ENCODE results near the gene DBN1.

Gene DBN1

GRCh38 chr5:177468329-177468684 is 5.1 kb downstream of the DBN1 start:
- no peak overlapping the region for H3K27ac ChIP-seq (ENCODE audit: poor library complexity, severe bottlenecking)
- H3K27me3 ChIP-seq (ENCODE audit: insufficient read depth, poor library complexity, severe bottlenecking): no peaks in the 10 kb centered on the region
- H3K4me1 ChIP-seq (ENCODE audit: insufficient read depth, poor library complexity, severe bottlenecking): peaks cover 15% of the 10 kb centered on the region
- H3K4me3 ChIP-seq (ENCODE audit: severe bottlenecking): no peak overlapping the region
- DNase-seq (ENCODE audit: low spot score): no peak
- no peak for ATAC-seq (ENCODE audit: low read depth)
- TF ChIP-seq CTCF (IDR thresholded peaks at IDR 0.05; ENCODE audit: poor library complexity, severe bottlenecking): no peak
- H3K36me3 ChIP-seq (ENCODE audit: low read depth): peaks cover 59% of the 10 kb centered on the region
- no peaks in the 10 kb centered on the region for H3K9me3 ChIP-seq (ENCODE audit: severe bottlenecking)

- Histone ChIP-seq H3K9me3 (ENCODE audit: severe bottlenecking) (no peaks in the 10 kb centered on the region), H3K36me3 (ENCODE audit: low read depth) (peaks cover 62% of the 10 kb centered on the region), H3K4me1 (ENCODE audit: insufficient read depth, poor library complexity, severe bottlenecking) (peaks cover 15% of the 10 kb centered on the region), H3K27me3 (ENCODE audit: insufficient read depth, poor library complexity, severe bottlenecking) (no peaks in the 10 kb centered on the region), H3K4me3 (ENCODE audit: severe bottlenecking) (no peak overlapping the region), H3K27ac (ENCODE audit: poor library complexity, severe bottlenecking) (no peak overlapping the region)
- no peak for ATAC-seq (ENCODE audit: low read depth)
- no peak for DNase-seq (ENCODE audit: low spot score)
- TF ChIP-seq CTCF (IDR thresholded peaks at IDR 0.05; ENCODE audit: poor library complexity, severe bottlenecking): no peak
These were observed 6.0 kb downstream of the DBN1 start for GRCh38 chr5:177467436-177467835.

GRCh38 chr5:177466861-177467260 is 6.6 kb downstream of the DBN1 start:
- no peaks in the 10 kb centered on the region for H3K27me3 ChIP-seq (ENCODE audit: insufficient read depth, poor library complexity, severe bottlenecking)
- H3K27ac ChIP-seq (ENCODE audit: poor library complexity, severe bottlenecking): no peak overlapping the region
- H3K9me3 ChIP-seq (ENCODE audit: severe bottlenecking): no peaks in the 10 kb centered on the region
- peaks cover 11% of the 10 kb centered on the region for H3K4me1 ChIP-seq (ENCODE audit: insufficient read depth, poor library complexity, severe bottlenecking)
- no peak for ATAC-seq (ENCODE audit: low read depth)
- H3K4me3 ChIP-seq (ENCODE audit: severe bottlenecking): no peak overlapping the region
- no peak for DNase-seq (ENCODE audit: low spot score)
- TF ChIP-seq CTCF (IDR thresholded peaks at IDR 0.05; ENCODE audit: poor library complexity, severe bottlenecking): no peak
- peaks cover 62% of the 10 kb centered on the region for H3K36me3 ChIP-seq (ENCODE audit: low read depth)

GRCh38 chr5:177465044-177465443 is 8.4 kb downstream of the DBN1 start:
- H3K27ac ChIP-seq (ENCODE audit: poor library complexity, severe bottlenecking): no peak overlapping the region
- DNase-seq (ENCODE audit: low spot score) (no peak), ATAC-seq (ENCODE audit: low read depth) (no peak)
- no peaks in the 10 kb centered on the region for H3K27me3 ChIP-seq (ENCODE audit: insufficient read depth, poor library complexity, severe bottlenecking)
- TF ChIP-seq CTCF (IDR thresholded peaks at IDR 0.05; ENCODE audit: poor library complexity, severe bottlenecking): no peak
- H3K4me3 ChIP-seq (ENCODE audit: severe bottlenecking): no peak overlapping the region
- no peaks in the 10 kb centered on the region for H3K4me1 ChIP-seq (ENCODE audit: insufficient read depth, poor library complexity, severe bottlenecking)
- peaks cover 57% of the 10 kb centered on the region for H3K36me3 ChIP-seq (ENCODE audit: low read depth)
- no peaks in the 10 kb centered on the region for H3K9me3 ChIP-seq (ENCODE audit: severe bottlenecking)

- DNase-seq (ENCODE audit: low spot score): no peak
- no peak for TF ChIP-seq CTCF (IDR thresholded peaks at IDR 0.05; ENCODE audit: poor library complexity, severe bottlenecking)
- ATAC-seq (ENCODE audit: low read depth): no peak
- H3K27ac ChIP-seq (ENCODE audit: poor library complexity, severe bottlenecking): no peak overlapping the region
- no peaks in the 10 kb centered on the region for H3K27me3 ChIP-seq (ENCODE audit: insufficient read depth, poor library complexity, severe bottlenecking)
- H3K4me1 ChIP-seq (ENCODE audit: insufficient read depth, poor library complexity, severe bottlenecking): no peaks in the 10 kb centered on the region
- H3K4me3 ChIP-seq (ENCODE audit: severe bottlenecking): no peak overlapping the region
- H3K36me3 ChIP-seq (ENCODE audit: low read depth): peaks cover 60% of the 10 kb centered on the region
- no peaks in the 10 kb centered on the region for H3K9me3 ChIP-seq (ENCODE audit: severe bottlenecking)
These were observed 11.3 kb downstream of the DBN1 start for GRCh38 chr5:177462021-177462670.

Data from RWPE2 (cell line).